HG03025 (cell line): ENCODE results near the gene BLVRA.
"Not testable (repeated sequence)": the region's sequence is repeated elsewhere in the genome, so short reads cannot be mapped to it uniquely, and the experiment has no call there.

ENCODE experiments used
- ATAC-seq: cut with Tn5 transposase; IDR thresholded peaks from one replicate; pipeline ENCODE4 v1.9.1; 2021; ENCODE audit warnings: mild to moderate bottlenecking, moderate library complexity; ENCODE audit not compliant: unreplicated experiment, low FRiP score

Gene BLVRA

DNA sequence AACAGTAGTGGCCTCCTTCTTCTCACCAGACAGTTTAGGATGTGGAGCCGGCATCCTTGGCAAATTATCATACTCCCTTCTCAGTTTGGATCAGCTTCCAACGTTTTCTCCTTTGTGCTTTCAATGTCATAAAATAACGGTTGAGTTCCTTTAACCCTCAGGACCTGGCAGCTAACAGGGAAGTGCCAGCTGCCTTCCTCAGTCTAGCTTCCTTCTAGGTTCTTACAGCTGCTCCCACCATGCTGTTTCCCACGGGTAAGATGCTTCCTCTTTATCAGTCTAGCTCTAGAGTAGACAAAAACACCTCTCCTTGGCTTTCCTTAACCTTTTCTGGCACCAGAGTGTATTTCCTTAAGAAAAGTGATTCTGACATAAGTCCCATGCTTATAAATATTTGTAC is 33.2 kb downstream of the BLVRA start:
- no peak for ATAC-seq

DNA sequence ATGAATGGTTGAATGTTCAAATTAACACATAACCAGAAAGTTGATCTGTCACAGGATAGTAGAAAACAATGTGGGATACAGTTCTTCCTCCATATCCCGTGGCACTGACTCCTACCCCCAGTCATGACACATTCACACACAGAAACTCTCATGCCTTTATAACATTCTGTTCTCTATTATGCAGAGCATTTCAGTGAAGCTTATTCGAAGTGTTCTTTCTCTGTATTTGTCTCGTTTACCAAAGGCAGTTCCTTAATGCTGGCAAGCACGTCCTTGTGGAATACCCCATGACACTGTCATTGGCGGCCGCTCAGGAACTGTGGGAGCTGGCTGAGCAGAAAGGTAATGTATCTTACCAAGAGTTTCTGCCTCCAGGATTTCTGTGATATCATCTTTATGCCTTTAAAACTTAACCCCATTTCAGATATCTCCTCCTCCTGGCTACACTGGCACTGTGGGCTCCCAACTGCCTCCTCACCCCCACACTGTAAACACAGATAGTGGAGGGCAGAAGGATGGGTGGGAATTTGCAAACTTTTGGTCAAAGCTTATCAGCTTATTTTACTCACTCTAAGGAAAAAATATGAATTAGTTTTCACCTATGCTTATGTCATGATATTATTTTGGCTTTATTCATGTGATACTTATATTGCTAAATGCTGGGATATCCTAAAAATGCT is 34.1 kb downstream of the BLVRA start:
- ATAC-seq: no peak

DNA sequence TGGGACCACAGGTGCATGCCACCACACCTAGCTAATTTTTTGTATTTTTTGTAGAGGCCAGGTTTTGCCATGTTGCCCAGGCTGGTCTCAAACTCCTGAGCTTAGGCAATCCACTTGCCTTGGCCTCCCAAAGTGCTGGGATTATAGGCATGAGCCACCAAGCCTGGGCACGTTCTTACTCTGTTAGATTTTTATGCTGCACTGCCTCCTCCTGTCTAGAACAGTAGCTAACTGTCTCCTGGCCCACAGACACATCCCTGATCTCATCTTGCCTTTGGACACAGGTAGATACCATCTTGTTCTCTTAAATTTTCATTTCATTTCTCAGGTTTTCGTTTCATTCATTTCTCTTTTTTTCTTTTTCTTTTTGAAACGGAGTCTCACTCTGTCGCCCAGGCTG is 41.1 kb downstream of the BLVRA start:
- ATAC-seq: no peak

DNA sequence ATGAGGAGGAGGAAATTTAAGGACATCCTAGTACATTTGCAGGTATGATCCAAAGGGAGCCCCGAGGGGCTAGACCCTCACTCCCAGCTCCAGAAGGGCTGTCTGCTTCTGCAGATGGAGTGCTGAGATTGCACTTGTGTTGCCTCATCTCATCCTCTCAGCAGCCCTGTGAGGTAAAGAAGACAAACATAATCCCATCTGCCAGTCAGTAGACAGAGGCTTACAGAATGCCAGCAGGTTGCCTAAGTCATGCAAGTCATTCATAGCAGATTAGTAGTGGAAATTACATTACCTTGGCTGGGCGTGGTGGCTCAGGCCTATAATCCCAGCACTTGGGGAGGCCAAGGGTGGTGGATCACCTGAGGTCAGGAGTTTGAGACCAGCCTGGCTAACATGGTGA is 45.4 kb downstream of the BLVRA start:
- no peak for ATAC-seq

DNA sequence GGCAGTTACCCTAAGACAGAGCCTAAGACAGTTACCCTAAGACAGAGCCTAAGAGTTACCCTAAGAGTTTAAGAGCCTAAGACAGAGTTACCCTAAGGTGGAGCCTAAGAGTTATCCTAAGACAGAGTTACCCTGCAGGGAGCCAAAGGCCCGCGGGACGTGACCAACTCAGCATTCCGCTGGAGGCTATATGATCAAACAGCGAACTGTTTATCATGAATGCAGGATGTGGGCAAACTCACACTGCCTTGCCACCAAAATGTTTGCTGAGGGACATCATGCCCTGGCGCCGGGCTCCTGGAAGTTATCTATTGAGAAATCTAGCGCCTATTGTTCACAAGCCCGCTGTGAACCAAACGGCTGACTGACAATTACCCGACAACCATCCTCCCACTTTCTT is 49.9 kb downstream of the BLVRA start:
- ATAC-seq: no peak

DNA sequence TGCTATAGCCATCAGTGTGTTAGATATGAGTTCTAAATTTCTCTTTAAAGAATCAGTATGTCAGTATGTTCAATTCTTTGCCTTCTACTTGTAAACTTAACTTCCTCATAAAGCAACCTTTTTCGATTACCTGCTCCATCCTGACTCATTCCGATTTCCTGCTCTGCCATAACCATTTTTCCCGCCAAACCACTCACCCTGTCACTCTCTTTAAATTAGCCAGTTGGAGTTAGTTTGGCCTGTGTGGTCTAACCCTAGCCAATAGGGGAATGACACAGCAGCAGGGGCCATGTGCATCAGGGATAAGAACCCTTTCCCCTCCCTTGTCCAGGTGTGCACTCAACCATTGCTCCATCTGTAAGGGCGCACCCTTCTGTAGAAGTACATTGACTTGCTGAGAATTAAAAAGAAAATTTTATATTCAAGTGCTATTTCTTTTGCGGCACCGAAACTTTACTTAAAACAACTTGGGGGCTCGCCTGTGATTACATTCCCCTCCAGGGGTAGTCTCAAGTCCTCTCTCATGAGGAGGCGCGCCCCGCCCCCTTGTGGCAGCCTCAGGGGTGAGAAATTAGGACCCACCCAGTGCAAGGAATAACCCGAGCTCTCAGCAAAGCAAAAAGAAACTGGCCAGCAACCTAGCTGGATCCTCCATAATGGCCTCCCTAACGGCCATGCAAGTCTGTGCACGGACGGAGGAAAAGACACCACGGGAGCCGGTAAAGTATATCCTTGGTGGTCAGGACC is 51.9 kb downstream of the BLVRA start:
- ATAC-seq: not testable (repeated sequence)

DNA sequence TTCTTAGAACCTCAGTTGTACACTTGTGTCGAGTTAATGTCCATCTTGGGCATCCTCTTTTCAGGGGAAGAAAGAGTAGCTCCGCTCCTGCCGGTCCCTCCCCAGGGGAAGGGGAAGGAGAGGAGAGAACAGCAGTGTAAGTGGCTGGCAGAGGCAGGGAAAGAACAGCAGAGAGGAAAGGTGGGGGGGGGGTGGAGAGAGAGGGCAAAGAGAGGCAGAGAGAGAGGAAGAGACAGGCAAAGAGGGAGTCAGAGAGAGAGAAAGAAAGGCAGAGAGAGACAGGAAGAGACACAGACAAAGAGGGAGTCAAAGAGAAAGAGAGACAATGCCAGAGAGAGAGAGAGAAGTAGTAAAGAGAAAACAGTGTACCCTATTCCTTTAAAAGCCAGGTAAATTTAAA is 56.9 kb downstream of the BLVRA start:
- no peak for ATAC-seq

DNA sequence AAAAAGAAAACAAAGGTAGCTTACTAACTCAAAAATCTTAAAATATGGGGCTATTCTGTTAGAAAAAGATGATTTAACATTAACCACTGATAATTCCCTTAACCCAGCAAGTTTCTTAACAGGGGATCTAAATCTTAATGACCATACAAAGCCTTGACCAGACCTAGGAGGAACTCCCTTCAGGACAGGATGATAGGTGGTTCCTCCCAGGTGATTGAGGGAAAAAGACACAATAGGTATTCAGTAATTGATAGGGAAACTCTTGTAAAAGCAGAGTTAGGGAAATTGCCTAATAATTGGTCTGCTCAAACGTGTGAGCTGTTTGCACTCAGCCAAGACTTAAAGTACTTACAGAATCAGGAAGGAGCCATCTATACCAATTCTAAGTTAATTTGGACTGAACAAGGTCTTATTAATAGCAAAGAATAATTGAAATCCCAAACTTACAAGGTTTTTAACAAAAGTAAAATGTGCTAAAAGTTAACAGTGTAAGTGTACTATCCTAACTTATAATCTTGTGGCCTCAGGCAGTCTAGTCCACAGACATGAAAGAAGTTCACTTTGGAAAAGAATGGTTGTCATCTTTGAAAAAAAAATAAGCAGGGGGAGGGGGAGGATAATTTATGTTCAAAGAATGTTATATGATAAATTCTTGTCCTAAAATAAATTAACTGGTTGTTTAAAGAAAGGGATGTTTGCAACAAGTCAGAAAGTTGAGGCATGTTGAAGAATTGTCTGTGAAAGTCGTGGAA is 57.7 kb downstream of the BLVRA start:
- not testable (repeated sequence) for ATAC-seq

DNA sequence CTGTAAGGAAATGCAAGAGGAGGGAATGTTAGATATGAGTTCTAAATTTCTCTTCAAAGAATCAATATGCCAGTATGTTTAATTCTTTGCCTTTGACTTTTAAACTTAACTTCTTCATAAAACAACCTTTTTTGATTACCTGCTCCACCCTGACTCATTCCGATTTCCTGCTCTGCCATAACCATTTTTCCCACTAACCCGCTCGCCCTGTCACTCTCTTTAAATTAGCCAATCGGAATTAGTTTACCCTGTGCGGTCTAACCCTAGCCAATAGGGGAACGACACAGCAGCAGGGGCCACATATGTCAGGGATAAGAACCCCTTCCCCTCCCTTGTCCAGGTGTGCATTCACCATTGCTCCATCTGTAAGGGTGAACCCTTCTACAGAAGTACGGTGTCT is 64.9 kb downstream of the BLVRA start:
- ATAC-seq: not testable (repeated sequence)

DNA sequence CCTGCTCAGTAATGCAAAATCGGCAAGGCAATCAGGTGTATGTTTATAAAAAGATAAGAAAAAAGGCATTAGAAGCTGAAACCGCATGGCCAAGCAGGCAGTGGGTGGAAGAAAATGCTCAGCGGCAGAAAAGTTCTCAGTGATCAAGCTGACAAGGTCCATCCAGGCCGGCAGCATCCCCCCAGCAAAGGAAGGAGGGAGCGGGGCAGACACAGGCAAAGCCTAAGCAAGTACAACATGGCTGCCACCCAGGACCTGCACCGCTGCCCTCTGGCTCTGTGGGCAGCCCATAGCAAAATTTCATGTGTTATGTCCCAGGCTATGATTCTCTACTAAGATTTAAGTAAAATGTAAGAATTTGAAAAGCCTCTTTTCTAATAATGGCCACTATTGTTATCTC is 65.5 kb downstream of the BLVRA start:
- no peak for ATAC-seq

DNA sequence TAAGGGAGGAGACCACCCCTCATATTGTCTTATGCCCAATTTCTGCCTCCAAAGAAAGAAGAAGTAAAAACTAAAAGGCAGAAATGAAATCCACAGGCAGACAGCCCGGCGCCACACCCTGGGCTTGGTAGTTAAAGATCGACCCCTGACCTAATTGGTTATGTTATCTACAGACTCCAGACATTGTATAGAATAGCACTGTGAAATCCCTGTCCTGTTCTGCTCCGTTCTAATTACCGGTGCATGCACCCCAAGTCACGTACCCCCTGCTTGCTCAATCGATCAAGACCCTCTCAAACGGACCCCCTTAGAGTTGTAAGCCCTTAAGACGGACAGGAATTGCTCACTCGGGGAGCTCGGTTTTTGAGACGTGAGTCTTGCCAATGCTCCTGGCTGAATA is 66.0 kb downstream of the BLVRA start:
- ATAC-seq: not testable (repeated sequence)

DNA sequence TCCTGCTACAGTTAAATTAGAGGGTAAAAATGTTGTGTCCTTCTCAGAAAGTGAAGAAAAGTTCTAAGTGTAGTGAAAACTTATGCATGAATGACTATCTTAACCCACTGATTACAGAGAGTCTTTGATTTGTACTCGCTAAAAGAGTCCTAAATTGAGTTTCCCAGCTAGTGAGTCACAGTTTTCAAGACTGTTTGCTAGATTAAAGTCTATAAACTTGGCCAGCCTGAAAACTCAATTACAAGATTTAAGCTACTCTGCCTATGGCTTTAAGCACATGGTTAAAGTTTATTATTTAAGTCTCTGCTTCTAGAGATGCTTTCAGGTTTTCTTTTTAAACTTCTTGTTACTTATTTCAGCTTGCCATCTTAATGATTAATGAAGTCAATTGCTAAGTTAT is 66.5 kb downstream of the BLVRA start:
- ATAC-seq: no peak

DNA sequence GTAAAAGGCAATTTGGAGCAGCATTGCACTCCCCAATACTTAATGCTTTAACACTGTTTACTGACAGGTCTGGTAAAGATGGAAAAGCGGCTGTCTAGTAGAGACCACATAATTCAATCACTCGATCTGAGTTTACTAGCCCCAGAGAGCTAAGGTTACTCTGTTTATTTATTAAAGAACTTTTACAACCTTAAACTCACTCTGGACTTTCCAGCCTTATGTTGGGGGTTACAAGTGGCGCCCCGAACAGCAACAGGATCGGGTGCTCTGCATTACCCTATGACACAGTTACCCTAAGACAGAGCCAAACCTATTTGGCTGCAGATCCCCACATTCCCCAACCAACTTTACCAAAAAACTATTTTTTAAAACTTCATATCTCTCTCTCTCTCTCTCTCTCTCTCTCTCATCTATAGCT is 66.9 kb downstream of the BLVRA start:
- no peak for ATAC-seq

DNA sequence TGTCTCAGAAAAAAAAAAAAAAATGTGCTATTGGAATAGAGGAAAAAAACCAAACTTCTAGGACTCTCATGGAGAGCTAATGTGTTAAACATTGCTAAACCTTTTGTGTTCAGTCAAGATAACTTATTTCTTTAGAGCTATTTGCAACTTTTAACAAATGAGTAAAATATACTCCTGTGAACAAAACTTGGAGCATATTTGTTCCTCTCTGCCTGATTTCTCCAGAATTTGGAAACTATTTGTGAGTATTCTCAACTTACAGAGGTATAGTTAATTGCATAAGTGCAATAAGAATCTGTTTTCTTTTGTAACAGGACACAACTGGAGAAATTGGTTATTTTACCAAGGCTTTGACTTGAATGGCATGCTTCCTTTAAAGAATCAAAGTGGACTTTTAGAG is 72.4 kb downstream of the BLVRA start:
- ATAC-seq: not testable (repeated sequence)

DNA sequence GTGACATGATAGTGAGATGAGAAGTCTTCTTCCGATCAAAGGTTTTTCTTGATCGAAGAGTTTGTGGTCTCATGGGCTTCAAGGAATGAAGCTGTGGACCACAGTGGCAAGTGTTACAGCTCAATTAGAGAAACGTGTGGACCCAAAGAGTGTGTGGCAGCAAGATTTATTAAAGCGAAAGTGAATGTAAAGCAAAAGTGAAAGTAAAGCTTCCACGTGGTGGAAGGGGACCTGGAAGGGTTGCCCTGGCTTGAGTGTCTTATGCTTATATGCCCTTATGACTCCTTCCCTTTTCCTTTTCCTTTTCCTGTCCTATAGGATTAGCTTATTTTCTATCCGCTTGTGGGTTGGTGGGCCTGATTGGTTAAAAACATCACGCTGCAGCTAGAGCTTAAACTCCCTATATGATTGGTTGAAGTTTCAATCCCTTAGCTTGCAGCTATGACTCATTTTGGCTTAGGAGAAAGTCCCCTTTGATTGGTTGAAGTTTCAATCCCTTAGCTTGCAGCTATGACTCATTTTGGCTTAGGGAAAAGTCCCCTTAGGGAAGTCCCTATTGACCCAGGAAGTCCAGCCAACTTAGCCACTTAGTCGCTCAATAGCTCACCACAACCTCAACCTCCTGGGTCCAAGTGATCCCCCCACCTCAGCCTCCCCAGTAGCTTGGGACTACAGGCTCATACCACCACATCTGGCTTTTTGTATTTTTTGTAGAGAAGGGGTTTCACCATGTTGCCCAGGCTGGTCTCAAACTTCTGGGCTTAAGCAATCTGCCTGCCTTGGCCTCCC is 76.2 kb downstream of the BLVRA start:
- ATAC-seq: peak; percentile 43

DNA sequence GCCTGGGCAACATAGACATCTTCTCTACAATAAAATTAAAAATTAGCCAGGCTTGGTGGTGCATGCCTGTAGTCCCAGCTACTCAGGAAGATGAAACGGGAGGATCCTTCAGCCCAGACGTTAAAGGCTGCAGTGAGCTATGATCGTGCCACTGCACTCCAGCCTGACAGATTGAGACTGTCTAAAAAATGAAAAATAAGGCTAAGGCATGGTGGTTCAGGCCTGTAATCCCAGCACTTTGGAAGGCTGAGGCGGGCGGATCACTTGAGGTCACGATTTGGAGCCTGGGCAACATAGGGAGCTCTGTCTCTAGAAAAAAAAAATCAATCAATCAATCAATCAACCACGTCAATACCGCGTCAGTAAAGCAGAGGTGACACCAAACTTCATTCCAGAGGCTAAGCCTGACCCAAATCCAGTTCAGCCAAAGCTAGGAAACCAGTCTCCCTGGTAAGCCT is 79.8 kb downstream of the BLVRA start:
- no peak for ATAC-seq

DNA sequence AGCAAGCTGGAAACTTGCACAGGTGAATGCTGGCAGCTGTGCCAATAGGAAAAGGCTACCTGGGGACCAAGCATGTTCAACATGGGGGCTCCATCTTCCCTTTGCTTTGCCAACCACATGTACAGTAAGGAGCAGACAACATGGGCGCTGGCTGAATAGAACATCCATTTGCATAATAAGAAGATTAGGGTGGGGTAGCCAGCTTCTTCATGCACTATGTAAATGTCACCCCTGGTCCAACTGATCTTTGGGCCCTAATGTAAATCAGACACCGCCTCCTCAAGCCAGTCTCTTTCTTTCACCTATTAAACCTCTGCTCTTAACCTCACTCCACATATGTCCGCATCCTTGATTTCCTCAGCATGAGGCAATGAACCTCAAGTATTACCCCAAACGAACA is 84.8 kb downstream of the BLVRA start:
- ATAC-seq: no peak

DNA sequence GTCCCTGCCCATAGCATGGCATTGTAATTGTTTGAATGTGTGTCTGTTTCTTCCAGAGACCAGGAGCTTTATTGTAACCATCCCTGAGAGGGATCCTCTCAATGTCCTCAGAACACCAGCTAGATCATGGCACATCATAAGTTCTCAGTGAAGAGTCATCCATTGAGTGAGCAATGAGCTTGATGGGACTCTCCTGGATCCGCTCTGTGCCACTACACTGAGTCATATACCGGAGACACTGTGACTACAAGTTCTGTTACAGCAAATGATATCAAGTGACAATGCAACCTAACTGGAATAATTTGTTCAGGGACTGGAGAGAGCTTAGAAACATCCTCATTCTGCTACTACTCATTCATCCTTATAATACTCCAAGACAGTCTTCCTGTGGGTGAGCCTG is 85.8 kb downstream of the BLVRA start:
- no peak for ATAC-seq

DNA sequence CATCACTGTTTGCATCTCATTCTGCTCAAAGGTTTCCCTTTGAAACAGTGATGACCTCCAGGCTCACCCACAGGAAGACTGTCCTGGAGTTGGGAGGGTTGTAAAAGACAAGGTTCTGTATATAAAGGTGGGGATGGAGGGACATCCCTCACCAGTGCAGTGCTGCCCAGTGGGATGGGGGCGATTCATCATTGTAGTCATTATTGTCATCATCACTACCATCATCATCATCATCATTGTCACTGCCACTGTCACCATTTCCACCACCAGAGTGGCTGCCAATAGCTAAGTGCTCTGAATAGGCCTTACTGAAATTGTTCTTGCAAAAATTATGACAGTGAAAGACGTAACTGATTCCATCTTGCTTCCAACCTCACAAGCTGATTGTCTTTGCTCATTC is 86.2 kb downstream of the BLVRA start:
- ATAC-seq: no peak

DNA sequence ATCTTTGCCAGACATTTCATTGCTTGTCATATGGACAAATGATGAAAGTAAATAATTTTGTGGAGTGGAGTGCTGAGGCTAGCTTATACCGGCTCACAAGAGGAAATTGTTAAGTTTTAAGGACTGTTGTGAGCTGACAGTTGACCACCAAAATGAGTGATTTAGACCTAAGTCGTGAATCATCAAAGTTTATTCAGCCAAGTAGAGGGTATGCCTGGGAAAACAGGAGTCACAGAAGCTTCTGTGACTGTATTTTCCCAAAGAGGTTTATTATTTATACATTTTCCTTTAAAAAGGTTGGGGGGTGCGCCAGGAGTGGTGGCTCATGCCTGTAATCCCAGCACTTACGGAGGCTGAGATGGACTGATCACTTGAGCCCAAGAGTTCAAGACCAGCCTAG is 89.0 kb downstream of the BLVRA start:
- ATAC-seq: no peak

DNA sequence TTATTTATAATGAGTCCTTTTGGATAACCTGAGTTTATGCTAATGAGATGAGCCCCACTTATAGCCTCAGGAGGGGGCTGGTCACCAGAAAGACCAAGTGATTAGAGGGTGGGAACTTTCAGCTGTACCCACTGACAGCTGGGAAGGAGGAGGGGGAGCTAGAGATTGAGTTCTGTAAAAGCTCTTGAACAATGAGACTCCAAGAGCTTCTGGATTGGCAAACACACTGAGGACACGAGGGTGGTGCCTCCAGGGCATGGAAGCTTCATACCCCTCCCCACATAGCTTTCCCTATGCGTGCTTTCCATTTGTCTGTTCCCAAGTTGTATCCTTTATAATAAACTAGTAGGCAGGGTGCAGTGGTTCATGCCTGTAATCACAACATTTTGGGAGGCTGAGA is 90.6 kb downstream of the BLVRA start:
- no peak for ATAC-seq
